Right lobe of liver (tissue), 6 donors: ENCODE measurements around the gene NLGN1. TPM values are rescaled to one million over a fixed set of nuclear protein-coding genes. Genes with fewer than 3 reads are reported as not detected.
A peak's percentile ranks its signal among the peaks of the same experiment; 100 is the strongest.

ENCODE experiments used
- ATAC-seq, 4 donors: fragments of 200-7000 bp; cut with Tn5 transposase; one replicate each; pipeline ENCODE4 v1.9.1; 2020; ENCODE audit warnings: mild to moderate bottlenecking in 4 of 4, moderate library complexity in 4 of 4
- DNase-seq, 3 donors: peaks; one replicate each; pipeline ENCODE4 v3.0.0-alpha.2; 2020
- H3K27ac ChIP-seq, 3 donors: fragments of 200-600 bp; one replicate each; pipeline ENCODE4 v1.8.0; 2022
- H3K27me3 ChIP-seq, 2 donors: fragments of 200-600 bp; one replicate each; pipeline ENCODE4 v1.8.0; 2022
- H3K36me3 ChIP-seq, 4 donors: fragments of 200-600 bp; sonication (generic) in 1 of 4; one replicate each; pipeline versions ENCODE4 v1.5.1 to v1.8.0; 2017 to 2022; ENCODE audit warnings: control low read depth in 1 of 4
- H3K4me1 ChIP-seq, 4 donors: fragments of 200-600 bp; sonication (generic) in 1 of 4; one replicate each; pipeline versions ENCODE4 v1.5.1 to v1.8.0; 2017 to 2022; ENCODE audit warnings: control low read depth in 1 of 4
- H3K4me3 ChIP-seq, 3 donors: fragments of 200-600 bp; one replicate each; pipeline ENCODE4 v1.8.0; 2022
- H3K9me3 ChIP-seq, 4 donors: fragments of 200-600 bp; sonication (generic) in 1 of 4; one replicate each; pipeline versions ENCODE4 v1.5.1 to v1.8.0; 2017 to 2022; ENCODE audit warnings: control low read depth in 1 of 4
- CTCF ChIP-seq, 4 donors: fragments of 200-600 bp in 3 of 4; fragments of 450-650 bp in 1 of 4; IDR thresholded peaks; one replicate each; pipeline versions ENCODE4 v1.5.1 to v1.8.0; 2016 to 2022; ENCODE audit warnings: antibody characterized with exemption in 4 of 4, mild to moderate bottlenecking in 2 of 4
- POLR2A ChIP-seq: fragments of 450-650 bp; IDR thresholded peaks from one replicate; pipeline ENCODE4 v1.6.1; 2017; ENCODE audit warnings: antibody characterized with exemption, mild to moderate bottlenecking
- WGBS: methylation state at CpG from one replicate; pipeline ENCODE4 v1.1.6; 2018; ENCODE audit warnings: low coverage, low lambda C conversion rate; ENCODE audit not compliant: insufficient coverage; ENCODE audit errors: missing lambda C conversion rate; 5-methylcytosine and 5-hydroxymethylcytosine counted together
- intact Hi-C, 2 donors: fragments of 100-400 bp; cut with DNase I; formaldehyde crosslinking; loops; one replicate each; pipeline versions ENCODE4 v1.11.2 to v1.14.1; 2022
- total RNA-seq, 6 experiments: library from RNA; depleted of rRNA in 2 of 6; stranded (reverse); fragments of >200 nt in 2 of 6; fragmentation: NEBNext Ultra II Directional in 3 of 6; extraction: Animal tissue kit (Norgen Biotek cat#: 25700) in 3 of 6; gene quantifications; one replicate each; pipeline versions ENCODE4 v1.1.0 to v1.2.4, GENCODE V29; 2016 to 2023
- donor health status: DM: no; HTN: yes; CAD: no.
- donor health status: DM: no; HTN: no; CAD: no.
- donor health status: DM: no; HTN: no; CAD: no.
- donor health status: DM: no; HTN: yes; CAD: no.
- donor health status: DM: no; HTN: yes; CAD: no.

NLGN1 gene
- total RNA-seq, 6 experiments from 2014 or later, result 0.02 to 0.12 TPM; not detected in 4

- H3K4me3 ChIP-seq, result no peak overlapping the region
- ATAC-seq (no peak), DNase-seq (no peak)
- WGBS, result no CpG with 5 or more reads among the region's 1 CpG
- intact Hi-C loops, result no loop called here
- H3K27ac ChIP-seq, result no peak overlapping the region
- H3K36me3 ChIP-seq, result no peaks in the 10 kb centered on the region
- H3K4me1 ChIP-seq, result no peaks in the 10 kb centered on the region
- TF ChIP-seq POLR2A (no peak), CTCF (IDR thresholded peaks at IDR 0.05) (no peak)
- H3K9me3 ChIP-seq, result no peaks in the 10 kb centered on the region
- H3K27me3 ChIP-seq, result no peaks in the 10 kb centered on the region
Measured at GRCh38 chr3:173945170-173945569, 547.6 kb downstream of the NLGN1 start.

GRCh38 chr3:173945806-173946205 is 548.3 kb downstream of the NLGN1 start:
- no peaks in the 10 kb centered on the region for H3K9me3 ChIP-seq
- no peaks in the 10 kb centered on the region for H3K36me3 ChIP-seq
- H3K27ac ChIP-seq, result no peak overlapping the region
- intact Hi-C loops, result no loop called here
- ATAC-seq (no peak), DNase-seq (no peak)
- no peaks in the 10 kb centered on the region for H3K4me1 ChIP-seq
- 63% methylated on average over 1 of the region's 1 CpG for WGBS
- TF ChIP-seq CTCF (IDR thresholded peaks at IDR 0.05) (no peak), POLR2A (no peak)
- no peak overlapping the region for H3K4me3 ChIP-seq
- H3K27me3 ChIP-seq, result no peaks in the 10 kb centered on the region

- intact Hi-C loops, result no loop called here
- Histone ChIP-seq H3K27ac (no peak overlapping the region), H3K36me3 (no peaks in the 10 kb centered on the region), H3K4me3 (no peak overlapping the region), H3K27me3 (no peaks in the 10 kb centered on the region), H3K9me3 (no peaks in the 10 kb centered on the region), H3K4me1 (no peaks in the 10 kb centered on the region)
- WGBS, result 43% methylated on average over 2 of the region's 2 CpGs
- DNase-seq (no peak), ATAC-seq (no peak)
- TF ChIP-seq CTCF (IDR thresholded peaks at IDR 0.05), result no peak
- TF ChIP-seq POLR2A, result no peak
Measured at GRCh38 chr3:173954647-173955046, 557.1 kb downstream of the NLGN1 start.

GRCh38 chr3:173957646-173958045 is 560.1 kb downstream of the NLGN1 start:
- Histone ChIP-seq H3K36me3 (no peaks in the 10 kb centered on the region), H3K9me3 (no peaks in the 10 kb centered on the region), H3K4me1 (no peaks in the 10 kb centered on the region), H3K27me3 (no peaks in the 10 kb centered on the region), H3K4me3 (no peak overlapping the region), H3K27ac (no peak overlapping the region)
- ATAC-seq (no peak), DNase-seq (no peak)
- WGBS, result 90% methylated on average over 4 of the region's 4 CpGs
- intact Hi-C loops, result no loop called here
- TF ChIP-seq CTCF (IDR thresholded peaks at IDR 0.05), result no peak
- no peak for TF ChIP-seq POLR2A

GRCh38 chr3:173958805-173959204 is 561.3 kb downstream of the NLGN1 start:
- no peak for DNase-seq
- Histone ChIP-seq H3K4me1 (no peaks in the 10 kb centered on the region), H3K27me3 (no peaks in the 10 kb centered on the region), H3K27ac (no peak overlapping the region), H3K4me3 (no peak overlapping the region), H3K36me3 (no peaks in the 10 kb centered on the region), H3K9me3 (no peaks in the 10 kb centered on the region)
- WGBS, result 60% methylated on average over 2 of the region's 6 CpGs
- intact Hi-C loops, result no loop called here
- peak in 1 of 4 donors; percentile 27 for ATAC-seq
- TF ChIP-seq POLR2A (no peak), CTCF (IDR thresholded peaks at IDR 0.05) (no peak)
